ENCODE data around the gene PEF1.

The PEF1 gene

DNA sequence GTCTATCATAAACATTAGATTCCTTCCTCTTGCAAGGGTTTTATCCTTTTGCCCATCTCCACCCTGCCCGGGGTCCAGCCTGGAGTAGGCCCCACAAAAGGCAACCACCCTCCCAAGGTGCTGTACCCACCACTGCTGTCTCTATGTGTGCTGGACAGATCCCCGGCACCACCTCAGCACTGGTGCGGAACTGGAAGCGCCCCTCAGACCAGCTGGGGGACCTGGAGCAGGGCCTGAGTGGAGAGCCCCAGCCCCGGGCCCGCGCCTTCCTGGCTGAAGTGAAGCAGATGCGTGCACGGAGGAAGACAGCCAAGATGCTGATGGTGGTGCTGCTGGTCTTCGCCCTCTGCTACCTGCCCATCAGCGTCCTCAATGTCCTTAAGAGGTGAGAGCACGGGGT, 21.3 kb downstream of the PEF1 start:
- Histone ChIP-seq H3K36me3 (replicated peaks; ENCODE audit: insufficient read depth, low read length) (no peaks in the 10 kb centered on the region), H3K4me3 (ENCODE audit: low read length) (no peak overlapping the region), H2AFZ (ENCODE audit: low read length) (no peak overlapping the region), H3K4me1 (ENCODE audit: low read length) (no peaks in the 10 kb centered on the region), H3F3A (ENCODE audit: insufficient read depth, low read length) (no peaks in the 10 kb centered on the region), H3K9me2 (replicated peaks; ENCODE audit: insufficient read depth, low read length) (no peaks in the 10 kb centered on the region), H3K4me2 (ENCODE audit: low read depth, low read length) (no peak overlapping the region), H3K27ac (ENCODE audit: low read length) (no peak overlapping the region), H3K27me3 (replicated peaks; ENCODE audit: insufficient read depth, low read length) (0 out of 2 replicates have a peak, but pooled peaks cover 7% of the 10 kb centered on the region), H3K9ac (ENCODE audit: low read length) (no peak overlapping the region), H3K9me3 (replicated peaks; ENCODE audit: insufficient read depth, low read length) (no peaks in the 10 kb centered on the region), H4K20me1 (ENCODE audit: insufficient read depth, low read length) (no peaks in the 10 kb centered on the region), H3K79me2 (ENCODE audit: low read length) (no peaks in the 10 kb centered on the region)
- TF ChIP-seq, protein P1, sequence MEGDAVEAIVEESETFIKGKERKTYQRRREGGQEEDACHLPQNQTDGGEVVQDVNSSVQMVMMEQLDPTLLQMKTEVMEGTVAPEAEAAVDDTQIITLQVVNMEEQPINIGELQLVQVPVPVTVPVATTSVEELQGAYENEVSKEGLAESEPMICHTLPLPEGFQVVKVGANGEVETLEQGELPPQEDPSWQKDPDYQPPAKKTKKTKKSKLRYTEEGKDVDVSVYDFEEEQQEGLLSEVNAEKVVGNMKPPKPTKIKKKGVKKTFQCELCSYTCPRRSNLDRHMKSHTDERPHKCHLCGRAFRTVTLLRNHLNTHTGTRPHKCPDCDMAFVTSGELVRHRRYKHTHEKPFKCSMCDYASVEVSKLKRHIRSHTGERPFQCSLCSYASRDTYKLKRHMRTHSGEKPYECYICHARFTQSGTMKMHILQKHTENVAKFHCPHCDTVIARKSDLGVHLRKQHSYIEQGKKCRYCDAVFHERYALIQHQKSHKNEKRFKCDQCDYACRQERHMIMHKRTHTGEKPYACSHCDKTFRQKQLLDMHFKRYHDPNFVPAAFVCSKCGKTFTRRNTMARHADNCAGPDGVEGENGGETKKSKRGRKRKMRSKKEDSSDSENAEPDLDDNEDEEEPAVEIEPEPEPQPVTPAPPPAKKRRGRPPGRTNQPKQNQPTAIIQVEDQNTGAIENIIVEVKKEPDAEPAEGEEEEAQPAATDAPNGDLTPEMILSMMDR (IDR thresholded peaks at IDR 0.05; ENCODE audit: low read length): no peak
- TF ChIP-seq EZH2phosphoT487 (IDR thresholded peaks at IDR 0.05; ENCODE audit: low read length): no peak
- DNase-seq: no peak

- H3F3A ChIP-seq (ENCODE audit: insufficient read depth, low read length): no peaks in the 10 kb centered on the region
- no peaks in the 10 kb centered on the region for H3K36me3 ChIP-seq (replicated peaks; ENCODE audit: insufficient read depth, low read length)
- H3K79me2 ChIP-seq (ENCODE audit: low read length): no peaks in the 10 kb centered on the region
- H3K27ac ChIP-seq (ENCODE audit: low read length): no peak overlapping the region
- H3K9me2 ChIP-seq (replicated peaks; ENCODE audit: insufficient read depth, low read length): no peaks in the 10 kb centered on the region
- H3K4me2 ChIP-seq (ENCODE audit: low read depth, low read length): no peak overlapping the region
- no peaks in the 10 kb centered on the region for H4K20me1 ChIP-seq (ENCODE audit: insufficient read depth, low read length)
- H2AFZ ChIP-seq (ENCODE audit: low read length): no peak overlapping the region
- no peak for TF ChIP-seq EZH2phosphoT487 (IDR thresholded peaks at IDR 0.05; ENCODE audit: low read length)
- TF ChIP-seq, protein P1 (IDR thresholded peaks at IDR 0.05; ENCODE audit: low read length): no peak
- TF ChIP-seq EZH2 (optimal IDR thresholded peaks at IDR 0.05; ENCODE audit: low read depth, low read length): no peak
- H3K9ac ChIP-seq (ENCODE audit: low read length): no peak overlapping the region
- no peak for DNase-seq
- H3K9me3 ChIP-seq (replicated peaks; ENCODE audit: insufficient read depth, low read length): no peaks in the 10 kb centered on the region
- peaks cover 11% of the 10 kb centered on the region for H3K27me3 ChIP-seq (replicated peaks; ENCODE audit: insufficient read depth, low read length)
- H3K4me1 ChIP-seq (ENCODE audit: low read length): no peaks in the 10 kb centered on the region
- H3K4me3 ChIP-seq (ENCODE audit: low read length): no peak overlapping the region
Measured at GRCh38 chr1:31621847-31622730, 22.6 kb downstream of the PEF1 start.

DNA sequence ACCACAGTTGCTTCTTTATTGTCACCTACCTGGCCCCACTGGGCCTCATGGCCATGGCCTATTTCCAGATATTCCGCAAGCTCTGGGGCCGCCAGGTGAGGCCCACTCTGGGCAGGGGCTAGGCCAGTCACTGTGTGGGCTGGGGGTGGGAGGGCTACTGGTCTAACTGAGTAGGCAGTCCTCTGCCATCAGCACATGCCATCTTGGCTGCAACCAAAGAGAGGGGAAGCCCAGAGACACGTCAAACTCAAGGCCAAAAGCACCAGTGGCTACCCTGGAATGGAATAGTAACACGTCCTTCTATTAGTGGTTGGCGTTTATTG, 23.2 kb downstream of the PEF1 start:
- Histone ChIP-seq H3K27me3 (replicated peaks; ENCODE audit: insufficient read depth, low read length) (peaks cover 18% of the 10 kb centered on the region), H3K9me3 (replicated peaks; ENCODE audit: insufficient read depth, low read length) (no peaks in the 10 kb centered on the region), H3K4me2 (ENCODE audit: low read depth, low read length) (no peak overlapping the region), H3K79me2 (ENCODE audit: low read length) (no peaks in the 10 kb centered on the region), H2AFZ (ENCODE audit: low read length) (no peak overlapping the region), H4K20me1 (ENCODE audit: insufficient read depth, low read length) (no peaks in the 10 kb centered on the region), H3K9ac (ENCODE audit: low read length) (no peak overlapping the region), H3K27ac (ENCODE audit: low read length) (no peak overlapping the region), H3K9me2 (replicated peaks; ENCODE audit: insufficient read depth, low read length) (no peaks in the 10 kb centered on the region), H3K4me1 (ENCODE audit: low read length) (no peaks in the 10 kb centered on the region), H3K4me3 (ENCODE audit: low read length) (no peak overlapping the region), H3K36me3 (replicated peaks; ENCODE audit: insufficient read depth, low read length) (no peaks in the 10 kb centered on the region), H3F3A (ENCODE audit: insufficient read depth, low read length) (no peaks in the 10 kb centered on the region)
- no peak for DNase-seq
- TF ChIP-seq, protein P1 (IDR thresholded peaks at IDR 0.05; ENCODE audit: low read length): no peak
- TF ChIP-seq EZH2 (optimal IDR thresholded peaks at IDR 0.05; ENCODE audit: low read depth, low read length) (no peak), EZH2phosphoT487 (IDR thresholded peaks at IDR 0.05; ENCODE audit: low read length) (no peak)
